ENCODE data around the gene GARRE1.
"Not testable (repeated sequence)": the region's sequence is repeated elsewhere in the genome, so short reads cannot be mapped to it uniquely, and the experiment has no call there.

Gene GARRE1, protein sequence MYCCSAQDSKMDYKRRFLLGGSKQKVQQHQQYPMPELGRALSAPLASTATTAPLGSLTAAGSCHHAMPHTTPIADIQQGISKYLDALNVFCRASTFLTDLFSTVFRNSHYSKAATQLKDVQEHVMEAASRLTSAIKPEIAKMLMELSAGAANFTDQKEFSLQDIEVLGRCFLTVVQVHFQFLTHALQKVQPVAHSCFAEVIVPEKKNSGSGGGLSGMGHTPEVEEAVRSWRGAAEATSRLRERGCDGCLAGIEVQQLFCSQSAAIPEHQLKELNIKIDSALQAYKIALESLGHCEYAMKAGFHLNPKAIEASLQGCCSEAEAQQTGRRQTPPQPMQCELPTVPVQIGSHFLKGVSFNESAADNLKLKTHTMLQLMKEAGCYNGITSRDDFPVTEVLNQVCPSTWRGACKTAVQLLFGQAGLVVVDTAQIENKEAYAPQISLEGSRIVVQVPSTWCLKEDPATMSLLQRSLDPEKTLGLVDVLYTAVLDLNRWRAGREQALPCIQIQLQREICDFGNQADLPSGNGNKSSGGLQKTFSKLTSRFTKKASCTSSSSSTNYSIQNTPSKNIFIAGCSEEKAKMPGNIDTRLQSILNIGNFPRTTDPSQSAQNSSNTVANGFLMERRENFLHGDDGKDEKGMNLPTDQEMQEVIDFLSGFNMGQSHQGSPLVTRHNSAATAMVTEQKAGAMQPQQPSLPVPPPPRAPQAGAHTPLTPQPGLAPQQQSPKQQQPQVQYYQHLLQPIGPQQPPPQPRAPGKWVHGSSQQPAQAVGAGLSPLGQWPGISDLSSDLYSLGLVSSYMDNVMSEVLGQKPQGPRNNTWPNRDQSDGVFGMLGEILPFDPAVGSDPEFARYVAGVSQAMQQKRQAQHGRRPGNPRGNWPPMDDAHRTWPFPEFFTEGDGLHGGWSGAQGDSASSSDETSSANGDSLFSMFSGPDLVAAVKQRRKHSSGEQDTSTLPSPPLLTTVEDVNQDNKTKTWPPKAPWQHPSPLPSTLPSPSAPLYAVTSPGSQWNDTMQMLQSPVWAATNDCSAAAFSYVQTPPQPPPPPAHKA (N-terminal part only)

GRCh38 chr19:34254046-34254697 lies at the start of gene GARRE1:
Gene GARRE1 (plus strand): TSS chr19:34254554. CDS start chr19:34300474, 45,920 bp downstream.
- DNase-seq = peak; percentile 93

- not testable (repeated sequence) for DNase-seq
Observed at GRCh38 chr19:34205324-34205723, 49.0 kb upstream of the GARRE1 start.

- no peak for DNase-seq
Observed at GRCh38 chr19:34208291-34208884, 46.0 kb upstream of the GARRE1 start.

DNA sequence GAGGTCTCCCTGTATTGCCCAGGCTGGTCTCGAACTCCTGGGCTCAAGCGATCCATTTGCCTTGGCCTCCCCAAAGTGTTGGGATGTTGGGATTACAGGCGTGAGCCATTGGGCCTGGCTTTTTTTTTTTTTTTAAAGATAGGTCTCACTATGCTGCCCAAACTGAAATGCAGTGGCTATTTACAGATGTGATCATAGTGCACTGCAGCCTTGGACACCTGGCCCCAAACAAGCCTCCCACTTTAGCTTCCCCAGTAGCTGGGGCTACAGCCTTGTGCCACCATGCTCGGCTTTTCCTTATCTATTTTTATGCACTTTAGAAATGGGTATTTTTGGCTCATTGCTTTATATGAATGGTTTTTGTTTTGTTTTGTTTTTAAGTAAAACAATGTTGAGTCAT lies 44.6 kb upstream of the GARRE1 start:
- DNase-seq = no peak

GRCh38 chr19:34213283-34213682 lies 41.1 kb upstream of the GARRE1 start:
- DNase-seq = no peak

- DNase-seq = no peak
Observed at GRCh38 chr19:34214040-34214439, 40.3 kb upstream of the GARRE1 start.

DNA sequence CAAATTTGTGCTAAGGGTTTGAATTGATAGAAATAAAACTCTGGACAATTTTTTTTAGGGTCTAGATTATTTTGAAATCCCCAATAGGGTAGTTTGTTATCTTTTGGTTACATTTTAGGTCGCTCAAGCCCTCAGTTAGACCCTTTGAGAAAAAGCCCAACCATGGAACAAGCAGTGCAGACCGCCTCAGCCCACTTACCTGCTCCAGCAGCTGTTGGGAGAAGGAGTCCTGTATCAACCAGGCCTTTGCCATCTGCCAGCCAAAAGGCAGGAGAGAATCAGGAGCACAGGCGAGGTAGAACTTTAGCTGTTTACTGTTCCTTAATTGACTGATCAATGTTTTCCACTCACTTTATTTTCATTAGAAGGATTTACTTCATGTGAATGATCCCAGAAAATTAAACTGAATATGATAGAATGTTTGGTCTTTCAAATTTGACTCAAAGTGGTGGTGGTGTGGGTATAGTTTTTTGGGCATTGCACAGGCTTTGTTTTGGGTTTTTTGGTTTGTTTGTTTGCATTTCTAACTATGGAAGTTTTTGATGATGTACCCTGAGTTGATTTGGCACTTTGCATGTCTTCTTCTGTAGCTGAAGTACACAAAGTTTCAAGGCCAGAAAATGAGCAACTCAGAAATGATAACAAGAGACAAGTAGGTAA lies 39.2 kb upstream of the GARRE1 start:
- no peak for DNase-seq

DNA sequence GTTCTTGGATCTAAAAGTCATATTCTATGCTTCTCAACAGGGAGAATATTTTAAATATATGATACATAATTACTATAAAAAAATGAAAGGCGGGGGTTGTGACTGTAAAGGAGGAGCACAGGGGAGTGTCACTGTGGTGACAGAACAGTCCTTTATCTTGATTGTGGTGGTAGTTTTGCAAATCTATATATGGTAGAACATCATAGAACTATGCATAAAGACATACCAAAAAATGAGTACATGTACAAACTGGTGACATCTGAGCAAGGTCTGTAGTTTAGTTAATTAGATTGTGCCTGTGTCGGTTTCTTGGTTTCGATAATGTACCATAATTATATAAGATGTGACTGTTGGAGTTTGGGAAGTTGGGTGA lies 38.7 kb upstream of the GARRE1 start:
- no peak for DNase-seq

DNA sequence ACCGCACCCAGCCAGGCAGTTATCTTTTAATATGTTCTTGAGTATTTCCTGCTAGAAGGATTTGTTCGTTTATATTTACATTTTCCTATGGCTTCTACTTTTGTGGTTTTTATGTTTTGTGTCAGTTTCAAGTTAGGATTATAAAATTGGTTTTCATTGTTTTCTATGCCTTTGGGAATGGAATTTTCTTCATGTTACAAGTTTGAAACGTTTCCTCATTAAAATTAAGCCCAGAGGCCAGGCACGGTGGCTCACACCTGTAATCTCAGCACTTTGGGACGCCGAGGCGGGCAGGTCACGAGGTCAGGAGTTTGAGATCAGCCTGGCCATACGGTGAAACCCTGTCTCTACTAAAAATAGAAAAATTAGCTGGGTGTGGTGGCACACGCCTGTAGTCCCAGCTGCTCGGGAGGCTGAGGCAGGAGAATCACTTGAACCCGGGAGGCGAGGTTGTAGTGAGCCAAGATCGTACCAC lies 37.6 kb upstream of the GARRE1 start:
- DNase-seq = not testable (repeated sequence)

- no peak for DNase-seq
Observed at GRCh38 chr19:34217952-34218817, 36.2 kb upstream of the GARRE1 start.

DNA sequence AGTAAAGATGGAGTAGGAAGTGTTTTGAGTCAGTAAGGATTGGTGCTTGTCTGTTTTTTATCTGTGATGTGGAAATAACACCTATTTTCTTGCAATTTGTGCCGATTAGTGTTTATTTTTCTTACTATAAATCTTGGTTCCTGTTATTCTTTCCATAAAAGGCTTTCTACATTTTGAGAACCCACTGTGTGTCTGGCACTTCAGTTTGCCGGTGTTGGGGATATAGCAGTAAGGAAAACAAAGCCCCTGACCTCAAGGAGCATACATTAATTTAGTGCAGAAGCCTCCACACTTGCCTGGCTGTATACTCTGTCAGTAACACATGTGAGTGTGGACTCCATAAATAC lies 35.6 kb upstream of the GARRE1 start:
- no peak for DNase-seq

DNA sequence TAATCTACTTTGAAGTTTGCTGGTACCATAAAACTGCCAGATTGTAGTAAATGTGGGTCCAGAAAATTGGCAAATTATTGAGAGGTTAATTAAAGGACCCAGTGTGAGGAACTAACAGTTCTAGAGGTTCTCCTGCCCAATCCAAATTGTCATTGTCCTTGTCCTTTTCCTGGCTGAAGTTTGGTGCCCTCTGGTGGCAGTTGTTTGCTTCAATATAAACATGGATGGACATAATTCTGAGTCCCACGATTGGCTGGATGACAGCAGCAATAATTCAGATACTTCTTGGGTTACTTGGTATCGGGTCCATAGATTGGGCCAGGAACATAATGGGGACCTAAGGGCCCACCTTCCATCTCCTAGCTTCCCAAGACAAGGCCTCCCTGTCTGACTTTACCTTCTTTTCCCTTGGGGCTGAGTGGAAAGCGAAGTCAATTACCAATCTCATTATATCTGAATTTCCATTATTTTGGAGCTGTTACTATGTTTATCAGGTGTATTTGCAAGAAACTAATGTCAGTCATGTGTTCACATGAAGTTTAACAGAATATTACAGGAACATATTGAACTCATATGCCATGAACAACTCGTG lies 33.8 kb upstream of the GARRE1 start:
- peak; percentile 45 for DNase-seq

GRCh38 chr19:34222386-34222785 lies 32.0 kb upstream of the GARRE1 start:
- no peak for DNase-seq

- DNase-seq = no peak
Observed at GRCh38 chr19:34224996-34225658, 29.2 kb upstream of the GARRE1 start.

DNA sequence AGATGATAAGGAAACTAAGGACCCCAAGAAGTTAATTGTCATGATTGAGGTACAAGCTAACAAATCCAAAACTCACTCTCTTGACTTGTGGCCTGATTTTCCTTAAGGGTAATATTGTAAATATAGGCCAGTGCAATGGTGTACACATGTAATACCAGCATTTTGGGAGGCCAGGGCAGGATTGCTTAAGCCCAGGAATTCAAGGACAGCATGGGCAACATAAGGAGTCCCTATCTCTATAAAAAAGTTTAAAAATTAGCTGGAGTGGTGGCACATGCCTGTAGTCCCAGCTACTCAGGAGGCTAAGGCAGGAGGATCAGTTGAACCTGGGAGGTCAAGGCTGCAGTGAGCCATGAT lies 28.7 kb upstream of the GARRE1 start:
- DNase-seq = no peak

DNA sequence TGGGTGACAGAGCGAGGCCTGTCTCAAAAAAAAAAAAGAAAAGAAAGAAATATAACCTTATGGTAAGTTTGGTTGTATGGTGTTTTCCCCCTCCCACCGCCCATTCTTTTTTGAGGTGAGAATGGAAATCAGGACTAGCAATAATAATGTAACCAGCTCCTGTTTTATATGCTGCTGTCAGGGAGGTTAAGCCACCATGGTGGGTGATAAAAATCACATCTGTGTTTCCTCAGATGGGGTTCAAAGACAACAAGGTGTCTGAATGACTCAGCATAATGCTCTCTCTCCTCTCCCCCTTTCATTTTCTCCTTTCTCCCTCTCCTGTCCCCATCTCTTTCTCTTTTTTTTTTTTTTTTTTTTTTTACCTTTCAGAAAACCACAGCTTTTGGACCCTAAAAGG lies 28.3 kb upstream of the GARRE1 start:
- DNase-seq = no peak

- no peak for DNase-seq
Observed at GRCh38 chr19:34228347-34228746, 26.0 kb upstream of the GARRE1 start.

GRCh38 chr19:34228762-34229161 lies 25.6 kb upstream of the GARRE1 start:
- no peak for DNase-seq

DNA sequence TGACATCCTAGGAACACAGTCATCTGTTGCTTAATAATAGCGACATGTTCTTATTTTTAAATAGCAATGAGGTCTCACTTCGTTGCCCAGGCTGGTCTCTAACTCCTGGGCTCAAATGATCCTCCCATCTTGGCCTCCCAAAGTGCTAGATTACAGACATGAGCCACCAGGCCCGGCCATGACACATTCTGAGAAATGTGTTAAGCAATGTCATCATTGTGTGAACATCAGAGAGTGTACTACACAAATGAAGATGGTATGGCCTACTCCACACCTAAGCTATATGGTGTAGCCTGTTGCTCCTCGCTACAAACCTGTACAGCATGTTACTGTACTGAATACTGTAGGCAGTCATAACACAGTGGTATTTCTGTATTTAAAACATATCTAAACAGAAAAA lies 24.6 kb upstream of the GARRE1 start:
- DNase-seq = no peak

GRCh38 chr19:34230820-34231219 lies 23.5 kb upstream of the GARRE1 start:
- DNase-seq = no peak

Data from retina (tissue), 1 donor.